ENCODE results near the gene RNF213.

GRCh38 chr17:80217703-80218362 is 42.8 kb upstream of the RNF213 start:
- no peak for TF ChIP-seq GATA2 (IDR thresholded peaks at IDR 0.05; ENCODE audit: low read depth, low read length)
- TF ChIP-seq GATA3 (IDR thresholded peaks at IDR 0.05; ENCODE audit: low read depth, low read length): no peak
